Liver (tissue), 9 donors: ENCODE results near the gene PSME3IP1. TPM values are rescaled to one million over a fixed set of nuclear protein-coding genes. Genes with fewer than 3 reads are reported as not detected.

Source experiments
- DNase-seq: peaks from one replicate; pipeline ENCODE4 v3.0.0-alpha.2; 2017; ENCODE audit warnings: low spot score
- H3K27ac ChIP-seq, 2 donors: one replicate each; pipeline ENCODE4 v1.7.0; 2013; ENCODE audit warnings: inconsistent platforms in 2 of 2, low read length in 2 of 2, control low read depth in 1 of 2, low read depth in 1 of 2, mild to moderate bottlenecking in 1 of 2
- H3K27me3 ChIP-seq, 4 donors: one replicate each; pipeline versions ENCODE4 v1.6.1 to v1.7.0; 2013; ENCODE audit warnings: low read length in 3 of 4, inconsistent platforms in 1 of 4, mild to moderate bottlenecking in 1 of 4, moderate library complexity in 1 of 4; ENCODE audit not compliant: control insufficient read depth in 4 of 4, insufficient read depth in 4 of 4
- H3K36me3 ChIP-seq, 4 donors: one replicate each; pipeline versions ENCODE4 v1.6.1 to v1.7.0; 2013; ENCODE audit warnings: low read length in 3 of 4, mild to moderate bottlenecking in 3 of 4, low read depth in 1 of 4, moderate library complexity in 1 of 4; ENCODE audit not compliant: control insufficient read depth in 4 of 4, insufficient read depth in 3 of 4
- H3K4me1 ChIP-seq, 4 donors: one replicate each; pipeline versions ENCODE4 v1.6.1 to v1.7.0; 2013; ENCODE audit warnings: low read length in 3 of 4, mild to moderate bottlenecking in 3 of 4, moderate library complexity in 1 of 4; ENCODE audit not compliant: control insufficient read depth in 4 of 4, insufficient read depth in 4 of 4
- H3K4me3 ChIP-seq, 3 donors: one replicate each; pipeline versions ENCODE4 v1.6.1 to v1.7.0; 2013; ENCODE audit warnings: low read length in 3 of 3, control low read depth in 1 of 3, low read depth in 1 of 3, mild to moderate bottlenecking in 1 of 3
- H3K9ac ChIP-seq, 2 donors: one replicate each; pipeline ENCODE4 v1.7.0; 2013; ENCODE audit warnings: low read length in 2 of 2, mild to moderate bottlenecking in 2 of 2, moderate library complexity in 2 of 2, control low read depth in 1 of 2, low read depth in 1 of 2
- H3K9me3 ChIP-seq, 4 donors: one replicate each; pipeline versions ENCODE4 v1.6.1 to v1.7.0; 2013; ENCODE audit warnings: low read length in 3 of 4; ENCODE audit not compliant: control insufficient read depth in 4 of 4
- EGR1 ChIP-seq, 2 donors: IDR thresholded peaks; 2 replicates each; pipeline ENCODE4 v1.6.1; 2016 to 2018; ENCODE audit warnings: antibody characterized with exemption in 2 of 2, low read depth in 2 of 2
- FOXA1 ChIP-seq: IDR thresholded peaks from 2 replicates; pipeline ENCODE4 v1.6.1; 2016; ENCODE audit warnings: antibody characterized with exemption
- FOXA2 ChIP-seq: IDR thresholded peaks from 2 replicates; pipeline ENCODE4 v1.6.1; 2016; ENCODE audit warnings: antibody characterized with exemption
- GABPA ChIP-seq, 2 donors: IDR thresholded peaks in 1 of 2; conservative IDR thresholded peaks in 1 of 2; 2 replicates each; pipeline ENCODE4 v1.6.1; 2016; ENCODE audit warnings: antibody characterized with exemption in 2 of 2, mild to moderate bottlenecking in 1 of 2, moderate library complexity in 1 of 2
- HNF4A ChIP-seq, 2 donors: conservative IDR thresholded peaks; 2 replicates each; pipeline ENCODE4 v1.6.1; 2016; ENCODE audit warnings: antibody characterized with exemption in 2 of 2, mild to moderate bottlenecking in 2 of 2
- HNF4G ChIP-seq: IDR thresholded peaks from 2 replicates; pipeline ENCODE4 v1.6.1; 2016; ENCODE audit warnings: antibody characterized with exemption
- JUND ChIP-seq, 2 donors: IDR thresholded peaks; 2 replicates each; pipeline ENCODE4 v1.6.1; 2016; ENCODE audit warnings: antibody characterized with exemption in 2 of 2
- NR2F2 ChIP-seq: IDR thresholded peaks from 2 replicates; pipeline ENCODE4 v1.6.1; 2016; ENCODE audit warnings: antibody characterized with exemption
- RAD21 ChIP-seq, 2 donors: IDR thresholded peaks; 2 replicates each; pipeline ENCODE4 v1.6.1; 2016; ENCODE audit warnings: antibody characterized with exemption in 2 of 2, mild to moderate bottlenecking in 2 of 2
- RXRA ChIP-seq, 2 donors: IDR thresholded peaks; 2 replicates each; pipeline ENCODE4 v1.6.1; 2017 to 2018; ENCODE audit warnings: antibody characterized with exemption in 2 of 2, mild to moderate bottlenecking in 1 of 2
- SP1 ChIP-seq: IDR thresholded peaks from 2 replicates; pipeline ENCODE4 v1.6.1; 2018; ENCODE audit warnings: antibody characterized with exemption, mild to moderate bottlenecking
- TAF1 ChIP-seq: conservative IDR thresholded peaks from 2 replicates; pipeline ENCODE4 v1.6.1; 2016; ENCODE audit warnings: antibody characterized with exemption, mild to moderate bottlenecking
- YY1 ChIP-seq: IDR thresholded peaks from 2 replicates; pipeline ENCODE4 v1.6.1; 2016; ENCODE audit warnings: antibody characterized with exemption, mild to moderate bottlenecking
- WGBS: extraction: QIAGEN DNeasy Blood & Tissue Kit; methylation state at CpG from one replicate; pipeline ENCODE4 v1.1.7; 2013; 5-methylcytosine and 5-hydroxymethylcytosine counted together
- polyA plus RNA-seq, 2 donors: library from polyadenylated mRNA; stranded (reverse) in 1 of 2; unstranded in 1 of 2; fragments of 200-250 nt in 1 of 2; fragments of >200 nt in 1 of 2; fragmentation: Nextera tagmentation in 1 of 2; extraction: Ambion mirVana in 1 of 2; gene quantifications; one replicate each; pipeline versions ENCODE4 v1.2.1 to v1.2.3, GENCODE V29; 2013 to 2015
- total RNA-seq, 2 donors: library from RNA; depleted of rRNA; stranded (reverse); fragments of >200 nt; gene quantifications; one replicate each; pipeline ENCODE4 v1.2.3, GENCODE V29; 2014
- TF ChIP-seq, protein P1 (sequence below): fragments of 150-350 bp; IDR thresholded peaks from 2 replicates; pipeline ENCODE4 v1.5.1; 2017; ENCODE audit warnings: improper control_type of control experiment, low read depth, low read length; ENCODE audit not compliant: missing input control
- TF ChIP-seq, protein P2 (sequence below): IDR thresholded peaks from 2 replicates; pipeline ENCODE4 v1.6.1; 2016; ENCODE audit warnings: antibody characterized with exemption
- TF ChIP-seq, protein P3 (sequence below): IDR thresholded peaks from 2 replicates; pipeline ENCODE4 v1.6.1; 2016; ENCODE audit warnings: antibody characterized with exemption
- TF ChIP-seq, protein P4 (sequence below): IDR thresholded peaks from 2 replicates; pipeline ENCODE4 v1.6.1; 2016; ENCODE audit warnings: antibody characterized with exemption
- TF ChIP-seq, protein P5 (sequence below): IDR thresholded peaks from 2 replicates; pipeline ENCODE4 v1.6.1; 2016; ENCODE audit warnings: antibody characterized with exemption, mild to moderate bottlenecking
- donor health status: healthy.
- donor health status: healthy.
- donor health status: healthy.
- donor health status: healthy.
- donor health status: healthy.

The PSME3IP1 gene
- total and polyA plus RNA-seq, 4 donors = 25.0 to 34.7 (median 25.8) TPM

DNA sequence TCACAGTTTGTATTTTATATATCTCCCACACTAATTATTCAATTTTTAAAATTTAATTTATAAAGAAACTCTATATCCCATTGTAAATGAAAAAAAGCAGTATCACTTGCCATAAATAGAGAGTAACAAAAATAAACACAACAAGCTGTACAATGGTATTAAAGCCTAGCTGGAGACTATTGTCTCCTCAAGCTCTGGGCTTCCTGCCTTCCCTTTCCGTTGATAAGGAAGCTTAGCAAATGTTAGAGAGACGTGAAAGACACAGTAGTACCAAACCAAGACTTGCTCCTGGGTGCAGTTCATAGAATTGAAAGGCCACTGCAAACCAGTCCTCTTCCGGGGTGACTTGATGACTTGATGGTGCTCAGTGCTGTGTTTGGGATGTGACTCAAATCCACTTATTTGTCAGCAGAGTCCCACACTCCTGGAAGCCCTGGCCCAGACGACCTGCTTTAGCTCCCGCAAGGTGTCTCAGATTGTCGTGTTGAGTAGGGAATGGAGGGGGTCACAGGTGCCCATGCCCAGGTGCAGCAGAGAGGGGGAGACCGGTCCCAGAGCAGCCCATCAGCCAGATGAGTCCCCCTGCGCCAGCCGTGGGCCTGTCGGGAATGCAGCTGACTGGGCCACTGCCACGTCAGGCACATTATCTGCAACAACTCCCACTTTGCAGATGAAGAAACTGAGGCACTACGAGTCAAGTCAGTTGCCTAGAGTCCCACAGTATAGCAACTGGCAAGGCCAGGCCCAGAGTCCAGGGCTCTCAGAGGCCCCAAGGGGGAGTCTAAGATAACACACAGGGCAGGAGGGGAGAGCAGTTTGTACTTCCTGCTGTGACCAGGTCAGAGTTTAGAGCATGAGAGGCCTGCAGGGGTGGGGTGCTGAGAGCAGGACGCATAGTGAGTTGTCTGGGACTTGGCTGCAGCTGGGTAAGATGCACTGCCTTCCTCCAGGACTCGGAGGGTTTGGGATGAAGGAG, 40.5 kb downstream of the PSME3IP1 start:
- 78% methylated on average over 14 of the region's 14 CpGs for WGBS
- H3K4me1 ChIP-seq = peaks cover 0 to 23% (median under 1%) of the 10 kb centered on the region in 4 donors
- H3K4me3 ChIP-seq = no peak overlapping the region
- no peaks in the 10 kb centered on the region for H3K27me3 ChIP-seq
- TF ChIP-seq RXRA (IDR thresholded peaks at IDR 0.05) (no peak), SP1 (no peak), NR2F2 (peak; percentile 83), HNF4G (no peak)
- TF ChIP-seq, protein P1, sequence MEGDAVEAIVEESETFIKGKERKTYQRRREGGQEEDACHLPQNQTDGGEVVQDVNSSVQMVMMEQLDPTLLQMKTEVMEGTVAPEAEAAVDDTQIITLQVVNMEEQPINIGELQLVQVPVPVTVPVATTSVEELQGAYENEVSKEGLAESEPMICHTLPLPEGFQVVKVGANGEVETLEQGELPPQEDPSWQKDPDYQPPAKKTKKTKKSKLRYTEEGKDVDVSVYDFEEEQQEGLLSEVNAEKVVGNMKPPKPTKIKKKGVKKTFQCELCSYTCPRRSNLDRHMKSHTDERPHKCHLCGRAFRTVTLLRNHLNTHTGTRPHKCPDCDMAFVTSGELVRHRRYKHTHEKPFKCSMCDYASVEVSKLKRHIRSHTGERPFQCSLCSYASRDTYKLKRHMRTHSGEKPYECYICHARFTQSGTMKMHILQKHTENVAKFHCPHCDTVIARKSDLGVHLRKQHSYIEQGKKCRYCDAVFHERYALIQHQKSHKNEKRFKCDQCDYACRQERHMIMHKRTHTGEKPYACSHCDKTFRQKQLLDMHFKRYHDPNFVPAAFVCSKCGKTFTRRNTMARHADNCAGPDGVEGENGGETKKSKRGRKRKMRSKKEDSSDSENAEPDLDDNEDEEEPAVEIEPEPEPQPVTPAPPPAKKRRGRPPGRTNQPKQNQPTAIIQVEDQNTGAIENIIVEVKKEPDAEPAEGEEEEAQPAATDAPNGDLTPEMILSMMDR = no peak
- TF ChIP-seq, protein P2, sequence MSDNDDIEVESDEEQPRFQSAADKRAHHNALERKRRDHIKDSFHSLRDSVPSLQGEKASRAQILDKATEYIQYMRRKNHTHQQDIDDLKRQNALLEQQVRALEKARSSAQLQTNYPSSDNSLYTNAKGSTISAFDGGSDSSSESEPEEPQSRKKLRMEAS = no peak
- no peak overlapping the region for H3K9ac ChIP-seq
- DNase-seq = no peak
- H3K9me3 ChIP-seq = no peaks in the 10 kb centered on the region
- peak overlapping the region in 1 of 2 donors; percentile 27 for H3K27ac ChIP-seq
- H3K36me3 ChIP-seq = no peaks in the 10 kb centered on the region

DNA sequence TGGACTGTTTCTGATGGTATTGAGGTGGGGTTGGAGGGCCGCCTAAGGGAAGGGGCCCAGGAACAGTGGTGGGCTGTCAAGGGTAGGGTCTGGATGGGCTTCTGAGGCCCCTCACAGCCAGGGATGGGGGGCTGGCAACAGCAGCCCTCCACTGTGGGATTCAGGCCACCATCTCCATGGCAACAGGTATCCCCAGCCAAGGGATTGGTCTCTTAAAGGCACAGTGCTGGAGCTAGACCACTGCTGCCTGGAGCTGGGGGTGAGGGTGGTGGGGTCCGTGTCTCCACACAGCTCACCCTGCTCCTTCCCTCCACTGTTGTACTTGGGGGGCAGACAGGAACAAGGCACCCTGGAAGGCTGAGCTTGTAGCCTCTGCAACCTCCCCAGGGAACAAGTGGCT, 41.8 kb downstream of the PSME3IP1 start:
- no peak for DNase-seq
- Histone ChIP-seq H3K27ac (no peak overlapping the region), H3K4me1 (peaks cover 0 to 23% (median under 1%) of the 10 kb centered on the region in 4 donors), H3K9me3 (no peaks in the 10 kb centered on the region), H3K4me3 (no peak overlapping the region), H3K9ac (no peak overlapping the region), H3K27me3 (no peaks in the 10 kb centered on the region), H3K36me3 (no peaks in the 10 kb centered on the region)
- TF ChIP-seq RXRA (IDR thresholded peaks at IDR 0.05) = no peak
- TF ChIP-seq YY1 = no peak
- no peak for TF ChIP-seq JUND (IDR thresholded peaks at IDR 0.05)
- TF ChIP-seq, protein P3, sequence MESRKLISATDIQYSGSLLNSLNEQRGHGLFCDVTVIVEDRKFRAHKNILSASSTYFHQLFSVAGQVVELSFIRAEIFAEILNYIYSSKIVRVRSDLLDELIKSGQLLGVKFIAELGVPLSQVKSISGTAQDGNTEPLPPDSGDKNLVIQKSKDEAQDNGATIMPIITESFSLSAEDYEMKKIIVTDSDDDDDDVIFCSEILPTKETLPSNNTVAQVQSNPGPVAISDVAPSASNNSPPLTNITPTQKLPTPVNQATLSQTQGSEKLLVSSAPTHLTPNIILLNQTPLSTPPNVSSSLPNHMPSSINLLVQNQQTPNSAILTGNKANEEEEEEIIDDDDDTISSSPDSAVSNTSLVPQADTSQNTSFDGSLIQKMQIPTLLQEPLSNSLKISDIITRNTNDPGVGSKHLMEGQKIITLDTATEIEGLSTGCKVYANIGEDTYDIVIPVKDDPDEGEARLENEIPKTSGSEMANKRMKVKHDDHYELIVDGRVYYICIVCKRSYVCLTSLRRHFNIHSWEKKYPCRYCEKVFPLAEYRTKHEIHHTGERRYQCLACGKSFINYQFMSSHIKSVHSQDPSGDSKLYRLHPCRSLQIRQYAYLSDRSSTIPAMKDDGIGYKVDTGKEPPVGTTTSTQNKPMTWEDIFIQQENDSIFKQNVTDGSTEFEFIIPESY = no peak
- TF ChIP-seq, protein P2 = no peak
- TF ChIP-seq GABPA (IDR thresholded peaks at IDR 0.05 in 1 of 2, conservative IDR thresholded peaks at IDR 0.05 in 1 of 2) = no peak
- TF ChIP-seq, protein P4, sequence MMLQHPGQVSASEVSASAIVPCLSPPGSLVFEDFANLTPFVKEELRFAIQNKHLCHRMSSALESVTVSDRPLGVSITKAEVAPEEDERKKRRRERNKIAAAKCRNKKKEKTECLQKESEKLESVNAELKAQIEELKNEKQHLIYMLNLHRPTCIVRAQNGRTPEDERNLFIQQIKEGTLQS = no peak
- TF ChIP-seq FOXA2 = no peak
- no peak for TF ChIP-seq NR2F2
- TF ChIP-seq, protein P5, sequence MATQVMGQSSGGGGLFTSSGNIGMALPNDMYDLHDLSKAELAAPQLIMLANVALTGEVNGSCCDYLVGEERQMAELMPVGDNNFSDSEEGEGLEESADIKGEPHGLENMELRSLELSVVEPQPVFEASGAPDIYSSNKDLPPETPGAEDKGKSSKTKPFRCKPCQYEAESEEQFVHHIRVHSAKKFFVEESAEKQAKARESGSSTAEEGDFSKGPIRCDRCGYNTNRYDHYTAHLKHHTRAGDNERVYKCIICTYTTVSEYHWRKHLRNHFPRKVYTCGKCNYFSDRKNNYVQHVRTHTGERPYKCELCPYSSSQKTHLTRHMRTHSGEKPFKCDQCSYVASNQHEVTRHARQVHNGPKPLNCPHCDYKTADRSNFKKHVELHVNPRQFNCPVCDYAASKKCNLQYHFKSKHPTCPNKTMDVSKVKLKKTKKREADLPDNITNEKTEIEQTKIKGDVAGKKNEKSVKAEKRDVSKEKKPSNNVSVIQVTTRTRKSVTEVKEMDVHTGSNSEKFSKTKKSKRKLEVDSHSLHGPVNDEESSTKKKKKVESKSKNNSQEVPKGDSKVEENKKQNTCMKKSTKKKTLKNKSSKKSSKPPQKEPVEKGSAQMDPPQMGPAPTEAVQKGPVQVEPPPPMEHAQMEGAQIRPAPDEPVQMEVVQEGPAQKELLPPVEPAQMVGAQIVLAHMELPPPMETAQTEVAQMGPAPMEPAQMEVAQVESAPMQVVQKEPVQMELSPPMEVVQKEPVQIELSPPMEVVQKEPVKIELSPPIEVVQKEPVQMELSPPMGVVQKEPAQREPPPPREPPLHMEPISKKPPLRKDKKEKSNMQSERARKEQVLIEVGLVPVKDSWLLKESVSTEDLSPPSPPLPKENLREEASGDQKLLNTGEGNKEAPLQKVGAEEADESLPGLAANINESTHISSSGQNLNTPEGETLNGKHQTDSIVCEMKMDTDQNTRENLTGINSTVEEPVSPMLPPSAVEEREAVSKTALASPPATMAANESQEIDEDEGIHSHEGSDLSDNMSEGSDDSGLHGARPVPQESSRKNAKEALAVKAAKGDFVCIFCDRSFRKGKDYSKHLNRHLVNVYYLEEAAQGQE = no peak
- no peak for TF ChIP-seq FOXA1
- TF ChIP-seq TAF1 = no peak
- TF ChIP-seq, protein P1 = no peak
- no peak for TF ChIP-seq EGR1 (IDR thresholded peaks at IDR 0.05; ENCODE audit: low read depth in 2 of 2)
- TF ChIP-seq RAD21 (IDR thresholded peaks at IDR 0.05) = no peak
- no peak for TF ChIP-seq HNF4A (conservative IDR thresholded peaks at IDR 0.05)
- no peak for TF ChIP-seq HNF4G
- no peak for TF ChIP-seq SP1
- 95% methylated on average over 2 of the region's 2 CpGs for WGBS
